HepG2 (cell line): ENCODE data around the gene TCFL5. TPM values are rescaled to one million over a fixed set of nuclear protein-coding genes. Genes with fewer than 3 reads are reported as not detected.

ENCODE experiments used
- GABPA ChIP-seq, 2 experiments: IDR thresholded peaks; 2 replicates each; pipeline ENCODE4 v1.6.1; 2011 to 2016; ENCODE audit warnings: low read depth in 2 of 2, low read length in 1 of 2, missing biosample characterization in 1 of 2, missing genetic modification characterization in 1 of 2
- GTF3A ChIP-seq: sonication (generic); formaldehyde crosslinking; conservative IDR thresholded peaks from 2 replicates; pipeline ENCODE4 v1.4.0; 2020; ENCODE audit warnings: mild to moderate bottlenecking, missing genetic modification reagents
- HMGXB4 ChIP-seq, 2 experiments: sonication (generic) in 1 of 2; formaldehyde crosslinking in 1 of 2; IDR thresholded peaks; 2 replicates each; pipeline versions ENCODE4 v1.4.0 to v1.6.1; 2018 to 2020; ENCODE audit warnings: missing genetic modification reagents in 2 of 2, borderline replicate concordance in 1 of 2, low read depth in 1 of 2, mild to moderate bottlenecking in 1 of 2, missing biosample characterization in 1 of 2
- HNRNPL ChIP-seq: fragments of 200-400 bp; formaldehyde crosslinking; IDR thresholded peaks from 2 replicates; pipeline ENCODE4 v1.6.1; 2017; ENCODE audit warnings: mild to moderate bottlenecking, low read depth, low read length
- ISX ChIP-seq: sonication (generic); formaldehyde crosslinking; conservative IDR thresholded peaks from 2 replicates; pipeline ENCODE4 v1.5.0; 2020; ENCODE audit warnings: missing genetic modification reagents
- KLF16 ChIP-seq, 2 experiments: sonication (generic) in 1 of 2; formaldehyde crosslinking in 1 of 2; IDR thresholded peaks; 2 replicates each; pipeline versions ENCODE4 v1.6.1 to v1.8.0; 2016 to 2023; ENCODE audit warnings: missing genetic modification reagents in 2 of 2, missing compliant biosample characterization in 1 of 2
- MXD4 ChIP-seq: IDR thresholded peaks from 2 replicates; pipeline ENCODE4 v1.6.1; 2016; ENCODE audit warnings: mild to moderate bottlenecking, missing biosample characterization, missing genetic modification reagents
- RFX3 ChIP-seq: IDR thresholded peaks from 2 replicates; pipeline ENCODE4 v1.6.1; 2016; ENCODE audit warnings: missing biosample characterization, missing genetic modification reagents
- RNF2 ChIP-seq: fragments of 450-650 bp; conservative IDR thresholded peaks from 2 replicates; pipeline ENCODE4 v1.6.1; 2016; ENCODE audit warnings: low read depth
- SIX4 ChIP-seq: sonication (generic); formaldehyde crosslinking; IDR thresholded peaks from 2 replicates; pipeline ENCODE4 v1.4.0; 2020; ENCODE audit warnings: missing genetic modification reagents
- SMAD9 ChIP-seq: sonication (generic); formaldehyde crosslinking; IDR thresholded peaks from 2 replicates; pipeline ENCODE4 v1.5.1; 2020; ENCODE audit warnings: mild to moderate bottlenecking, missing genetic modification reagents
- ZBTB37 ChIP-seq: sonication (generic); formaldehyde crosslinking; IDR thresholded peaks from 2 replicates; pipeline ENCODE4 v1.4.0; 2020; ENCODE audit warnings: mild to moderate bottlenecking, missing genetic modification reagents
- ZNF326 ChIP-seq: sonication (generic); formaldehyde crosslinking; IDR thresholded peaks from 2 replicates; pipeline ENCODE4 v1.4.0; 2020; ENCODE audit warnings: missing genetic modification reagents, borderline replicate concordance
- ZNF34 ChIP-seq: sonication (generic); formaldehyde crosslinking; IDR thresholded peaks from 2 replicates; pipeline ENCODE4 v1.4.0; 2020; ENCODE audit warnings: mild to moderate bottlenecking, missing genetic modification reagents, borderline replicate concordance
- ZNF512 ChIP-seq: sonication (generic); formaldehyde crosslinking; IDR thresholded peaks from 2 replicates; pipeline ENCODE4 v1.4.0; 2020; ENCODE audit warnings: mild to moderate bottlenecking, missing genetic modification reagents
- ZNF563 ChIP-seq: sonication (generic); formaldehyde crosslinking; IDR thresholded peaks from 2 replicates; pipeline ENCODE4 v1.8.0; 2022; ENCODE audit warnings: mild to moderate bottlenecking, moderate library complexity, missing genetic modification reagents
- ZNF687 ChIP-seq: sonication (generic); formaldehyde crosslinking; IDR thresholded peaks from 2 replicates; pipeline ENCODE4 v1.5.1; 2020; ENCODE audit warnings: mild to moderate bottlenecking, missing genetic modification reagents, moderate library complexity
- ZSCAN21 ChIP-seq: sonication (generic); formaldehyde crosslinking; IDR thresholded peaks from 2 replicates; pipeline ENCODE4 v1.8.0; 2022; ENCODE audit warnings: mild to moderate bottlenecking, missing genetic modification reagents, moderate library complexity, borderline replicate concordance
- polyA plus RNA-seq, 8 experiments: library from polyadenylated mRNA; depleted of rRNA in 3 of 8; stranded (reverse) in 7 of 8; unstranded in 1 of 8; fragments of >200 nt; fragmentation: Illumina TruSeq in 4 of 8; extraction: Trizol in 4 of 8; gene quantifications; 2 replicates each; pipeline versions ENCODE4 v1.2.1 to v1.2.3, GENCODE V29; 2011 to 2016; ENCODE audit warnings: low read depth in 4 of 8, missing spikeins in 1 of 8, mixed read lengths in 1 of 8; ENCODE audit not compliant: insufficient read depth in 1 of 8
- total RNA-seq, 5 experiments: library from RNA; depleted of rRNA; stranded (reverse); fragments of >200 nt; fragmentation: Illumina TruSeq; extraction: Trizol; gene quantifications; 2 replicates each; pipeline ENCODE4 v1.2.3, GENCODE V29; 2016; ENCODE audit warnings: low read depth in 1 of 5
- TF ChIP-seq, protein P1 (sequence below): sonication (generic); formaldehyde crosslinking; IDR thresholded peaks from 2 replicates; pipeline ENCODE4 v1.5.0; 2020; ENCODE audit warnings: missing genetic modification reagents

TCFL5 gene
- total and polyA plus RNA-seq, 2 of the 13 experiments (the other 11 are each of a cell fraction or from before 2014, with no cell fraction given): 14.8 to 20.0 TPM

GRCh38 chr20:62804021-62804626 lies 57.5 kb downstream of the TCFL5 start (continued):
- no peak for TF ChIP-seq ZNF512 (CRISPR knock-in tag)
- TF ChIP-seq, protein P1, sequence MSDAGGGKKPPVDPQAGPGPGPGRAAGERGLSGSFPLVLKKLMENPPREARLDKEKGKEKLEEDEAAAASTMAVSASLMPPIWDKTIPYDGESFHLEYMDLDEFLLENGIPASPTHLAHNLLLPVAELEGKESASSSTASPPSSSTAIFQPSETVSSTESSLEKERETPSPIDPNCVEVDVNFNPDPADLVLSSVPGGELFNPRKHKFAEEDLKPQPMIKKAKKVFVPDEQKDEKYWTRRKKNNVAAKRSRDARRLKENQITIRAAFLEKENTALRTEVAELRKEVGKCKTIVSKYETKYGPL: peak; percentile 16; the same call in 1 of the 2 replicates
- TF ChIP-seq HMGXB4 (CRISPR knock-in tag; IDR thresholded peaks at IDR 0.05; ENCODE audit: borderline replicate concordance in 1 of 2, low read depth in 1 of 2): no peak
- TF ChIP-seq ZNF34 (CRISPR knock-in tag): no peak
- TF ChIP-seq MXD4 (CRISPR knock-in tag): no peak
- no peak for TF ChIP-seq HNRNPL
- TF ChIP-seq SMAD9 (CRISPR knock-in tag): peak; percentile 87; the same call in 1 of the 2 replicates
- no peak for TF ChIP-seq RNF2
- TF ChIP-seq GABPA (IDR thresholded peaks at IDR 0.05; ENCODE audit: low read depth, low read length): no peak
- no peak for TF ChIP-seq GABPA (CRISPR knock-in tag; IDR thresholded peaks at IDR 0.05; ENCODE audit: low read depth)
- TF ChIP-seq RFX3: no peak
- no peak for TF ChIP-seq ISX (CRISPR knock-in tag)
- no peak for TF ChIP-seq GTF3A (CRISPR knock-in tag)
- TF ChIP-seq ZSCAN21: no peak
- peak in 1 of 2 experiments; percentile 70; a peak in 1 of 4 replicates for TF ChIP-seq KLF16 (CRISPR knock-in tag; IDR thresholded peaks at IDR 0.05)
- TF ChIP-seq ZNF563 (CRISPR knock-in tag): no peak
- TF ChIP-seq ZNF687 (CRISPR knock-in tag): peak; percentile 41; the same call in 1 of the 2 replicates
- no peak for TF ChIP-seq ZNF326 (CRISPR knock-in tag)
- no peak for TF ChIP-seq SIX4 (CRISPR knock-in tag)
- no peak for TF ChIP-seq ZBTB37 (CRISPR knock-in tag)
